ENCODE measurements around the gene OR2A12.
"Not testable (repeated sequence)": the region's sequence is repeated elsewhere in the genome, so short reads cannot be mapped to it uniquely, and the experiment has no call there.

Gene OR2A12

GRCh38 chr7:144085978-144086377 is at the start of gene OR2A12:
Gene OR2A12 (plus strand): TSS chr7:144086278. CDS start chr7:144095108, 8,830 bp downstream.
- TF ChIP-seq CTCF (IDR thresholded peaks at IDR 0.05) (no peak), ZFX (IDR thresholded peaks at IDR 0.05; ENCODE audit: borderline replicate concordance) (no peak)
- no peak within 1 kb of the TSS for H3K27ac ChIP-seq

DNA sequence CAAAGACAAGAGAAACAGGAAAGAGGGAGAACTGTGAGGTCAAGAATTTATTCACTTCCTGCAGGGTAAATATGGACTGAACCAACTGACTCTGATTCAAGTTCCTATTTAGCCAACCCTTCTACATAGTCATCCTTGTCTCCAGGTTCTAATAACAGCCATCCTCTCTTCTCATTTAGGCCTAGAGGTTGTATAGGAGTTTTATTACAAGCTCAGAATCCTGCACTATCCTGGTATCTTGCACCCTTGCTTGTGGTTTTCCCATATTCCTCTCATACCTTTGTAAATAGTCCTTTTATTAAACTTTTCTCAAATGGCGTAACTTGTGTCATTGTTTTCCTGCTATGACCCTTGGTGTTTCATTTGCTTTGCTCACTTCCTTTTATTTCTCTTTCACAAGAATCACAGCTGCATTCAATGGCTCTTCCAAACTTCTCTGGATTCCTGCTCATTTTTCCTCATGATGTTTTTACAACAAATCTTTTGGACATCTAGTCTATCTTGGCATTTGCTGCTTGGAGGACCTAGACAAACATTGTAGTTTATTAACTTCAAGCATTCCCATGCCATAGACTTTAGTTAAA is 49.7 kb upstream of the OR2A12 start:
- H3K27ac ChIP-seq = no peak overlapping the region
- TF ChIP-seq ZFX (IDR thresholded peaks at IDR 0.05; ENCODE audit: borderline replicate concordance) (no peak), CTCF (IDR thresholded peaks at IDR 0.05) (no peak)

DNA sequence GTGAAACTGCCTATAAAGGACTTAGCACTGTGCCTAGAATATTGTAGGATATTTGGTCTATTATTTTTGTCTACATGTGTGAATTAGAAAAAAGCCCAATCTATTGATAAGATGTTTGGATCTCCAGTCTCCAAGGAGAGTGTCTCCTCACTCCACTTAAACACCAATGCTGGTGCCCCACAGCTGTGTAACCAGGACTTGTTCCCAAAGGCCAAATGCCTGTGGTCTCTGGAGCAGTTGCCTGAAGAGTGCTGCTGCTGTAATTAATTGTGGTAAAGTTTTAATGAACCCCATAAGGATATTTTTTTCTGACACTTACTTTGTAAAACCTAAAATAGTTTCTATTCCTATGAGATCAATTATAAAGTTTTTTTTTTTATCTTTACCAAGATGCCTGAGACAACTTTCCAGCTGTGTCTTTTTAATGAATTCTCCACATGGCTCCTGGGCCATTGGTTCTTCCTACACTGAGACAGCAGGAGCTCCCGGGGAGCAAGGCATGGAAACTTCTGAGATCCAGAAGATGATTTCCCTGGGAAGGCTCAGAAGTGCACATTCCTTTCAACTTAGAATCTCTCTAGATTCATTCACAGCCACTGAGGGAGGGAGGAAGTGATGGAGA is 48.6 kb upstream of the OR2A12 start:
- H3K27ac ChIP-seq = no peak overlapping the region
- TF ChIP-seq CTCF (IDR thresholded peaks at IDR 0.05) (no peak), ZFX (IDR thresholded peaks at IDR 0.05; ENCODE audit: borderline replicate concordance) (no peak)

DNA sequence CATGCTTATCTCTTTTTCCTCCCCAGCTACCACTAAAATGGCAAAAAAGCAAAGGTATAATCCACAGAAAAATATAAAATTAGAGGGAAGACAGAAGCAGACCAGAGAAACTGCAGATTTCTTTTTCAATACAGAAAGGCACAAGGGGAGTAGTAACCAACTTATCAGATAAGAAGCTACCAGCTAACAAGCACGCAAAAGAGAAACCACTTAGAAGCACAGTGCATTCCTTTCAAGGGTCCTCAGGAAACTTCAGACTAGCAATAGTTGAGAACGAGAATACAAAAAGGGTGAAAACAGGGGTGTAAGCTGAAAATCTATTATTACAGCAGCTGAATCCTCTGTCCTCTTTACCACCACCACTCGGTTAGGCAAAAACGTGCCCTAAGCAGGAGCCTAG is 47.2 kb upstream of the OR2A12 start:
- no peak for TF ChIP-seq ZFX (IDR thresholded peaks at IDR 0.05; ENCODE audit: borderline replicate concordance)
- no peak for TF ChIP-seq CTCF (IDR thresholded peaks at IDR 0.05)
- no peak overlapping the region for H3K27ac ChIP-seq

- H3K27ac ChIP-seq = no peak within 1 kb of the TSS
- no peak for TF ChIP-seq ZFX (IDR thresholded peaks at IDR 0.05; ENCODE audit: borderline replicate concordance)
- no peak for TF ChIP-seq CTCF (IDR thresholded peaks at IDR 0.05)
These were observed 37.4 kb upstream of the OR2A12 start, which contains the start of gene OR2A5 for GRCh38 chr7:144048648-144049047. Gene OR2A5 (plus strand): TSS chr7:144048948. CDS start chr7:144050402, 1,454 bp downstream.

GRCh38 chr7:144049491-144049890 is 36.6 kb upstream of the OR2A12 start:
- no peak overlapping the region for H3K27ac ChIP-seq
- no peak for TF ChIP-seq ZFX (IDR thresholded peaks at IDR 0.05; ENCODE audit: borderline replicate concordance)
- TF ChIP-seq CTCF (IDR thresholded peaks at IDR 0.05) = no peak

DNA sequence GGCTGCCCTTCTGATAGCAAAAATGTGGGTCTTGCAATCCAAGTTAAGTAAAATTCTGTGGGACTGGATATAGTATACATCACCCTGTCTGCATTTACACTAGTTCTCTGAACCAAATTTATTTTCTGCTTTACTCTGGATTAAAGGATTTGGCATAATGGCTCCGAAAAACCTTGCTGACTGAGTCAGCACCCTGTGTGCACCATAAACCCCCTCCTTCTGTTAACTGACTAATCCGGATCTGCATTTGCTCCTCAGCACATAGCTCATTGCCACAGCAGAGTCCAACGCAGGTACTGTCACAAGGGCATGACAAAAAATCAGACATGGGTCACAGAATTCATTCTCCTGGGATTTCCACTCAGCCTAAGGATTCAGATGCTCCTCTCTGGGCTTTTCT is 36.0 kb upstream of the OR2A12 start:
- TF ChIP-seq CTCF (IDR thresholded peaks at IDR 0.05) (no peak), ZFX (IDR thresholded peaks at IDR 0.05; ENCODE audit: borderline replicate concordance) (no peak)
- H3K27ac ChIP-seq = no peak overlapping the region

DNA sequence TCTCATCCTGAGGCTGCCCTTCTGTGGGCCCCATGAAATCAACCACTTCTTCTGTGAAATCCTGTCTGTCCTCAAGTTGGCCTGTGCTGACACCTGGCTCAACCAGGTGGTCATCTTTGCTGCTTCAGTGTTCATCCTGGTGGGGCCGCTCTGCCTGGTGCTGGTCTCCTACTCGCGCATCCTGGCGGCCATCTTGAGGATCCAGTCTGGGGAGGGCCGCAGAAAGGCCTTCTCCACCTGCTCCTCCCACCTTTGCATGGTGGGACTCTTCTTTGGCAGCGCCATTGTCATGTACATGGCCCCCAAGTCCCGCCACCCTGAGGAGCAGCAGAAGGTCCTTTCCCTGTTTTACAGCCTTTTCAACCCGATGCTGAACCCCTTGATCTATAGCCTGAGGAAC is 35.2 kb upstream of the OR2A12 start:
- H3K27ac ChIP-seq = not testable (repeated sequence)
